ENCODE results near the gene IGFBPL1. TPM values are rescaled to one million over a fixed set of nuclear protein-coding genes. Genes with fewer than 3 reads are reported as not detected.

The IGFBPL1 gene
- total RNA-seq, 2 donors from 2014 or later = 0.32 to 14.3 TPM

DNA sequence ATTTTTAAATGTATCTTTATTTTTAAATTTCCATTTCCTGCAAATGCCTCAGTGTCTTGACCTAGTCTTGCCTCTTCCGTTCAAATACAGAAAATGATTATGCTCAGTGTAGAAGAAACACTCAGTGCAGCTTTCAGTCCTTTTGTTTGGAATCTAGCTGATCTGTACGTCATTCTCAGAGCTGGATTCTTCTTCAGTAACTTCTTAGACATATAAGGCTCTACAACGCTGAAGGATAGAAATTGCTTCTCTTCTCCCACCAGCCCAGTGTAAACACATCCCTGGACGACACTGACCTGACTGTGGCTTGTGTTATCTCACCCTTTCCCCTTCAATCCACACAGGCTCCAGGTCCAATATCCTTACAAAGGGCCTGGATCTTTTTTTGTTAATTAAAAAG lies 34.9 kb downstream of the IGFBPL1 start:
- TF ChIP-seq POLR2A (IDR thresholded peaks at IDR 0.05) (no peak), POLR2AphosphoS5 (IDR thresholded peaks at IDR 0.05) (no peak)
- TF ChIP-seq, protein P1, sequence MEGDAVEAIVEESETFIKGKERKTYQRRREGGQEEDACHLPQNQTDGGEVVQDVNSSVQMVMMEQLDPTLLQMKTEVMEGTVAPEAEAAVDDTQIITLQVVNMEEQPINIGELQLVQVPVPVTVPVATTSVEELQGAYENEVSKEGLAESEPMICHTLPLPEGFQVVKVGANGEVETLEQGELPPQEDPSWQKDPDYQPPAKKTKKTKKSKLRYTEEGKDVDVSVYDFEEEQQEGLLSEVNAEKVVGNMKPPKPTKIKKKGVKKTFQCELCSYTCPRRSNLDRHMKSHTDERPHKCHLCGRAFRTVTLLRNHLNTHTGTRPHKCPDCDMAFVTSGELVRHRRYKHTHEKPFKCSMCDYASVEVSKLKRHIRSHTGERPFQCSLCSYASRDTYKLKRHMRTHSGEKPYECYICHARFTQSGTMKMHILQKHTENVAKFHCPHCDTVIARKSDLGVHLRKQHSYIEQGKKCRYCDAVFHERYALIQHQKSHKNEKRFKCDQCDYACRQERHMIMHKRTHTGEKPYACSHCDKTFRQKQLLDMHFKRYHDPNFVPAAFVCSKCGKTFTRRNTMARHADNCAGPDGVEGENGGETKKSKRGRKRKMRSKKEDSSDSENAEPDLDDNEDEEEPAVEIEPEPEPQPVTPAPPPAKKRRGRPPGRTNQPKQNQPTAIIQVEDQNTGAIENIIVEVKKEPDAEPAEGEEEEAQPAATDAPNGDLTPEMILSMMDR (IDR thresholded peaks at IDR 0.05) = no peak
- 52% methylated on average over 4 of the region's 4 CpGs for WGBS
- no peak for DNase-seq (ENCODE audit: low spot score)
- Histone ChIP-seq H3K9me3 (no peaks in the 10 kb centered on the region), H3K27ac (peak overlapping the region; percentile 46 to 70), H3K36me3 (no peaks in the 10 kb centered on the region), H3K27me3 (replicated peaks; ENCODE audit: insufficient read depth) (no peaks in the 10 kb centered on the region), H3K4me1 (replicated peaks) (peaks cover 5% of the 10 kb centered on the region), H3K4me3 (no peak overlapping the region)
- intact Hi-C loops (cut with DNase I) = no loop called here

DNA sequence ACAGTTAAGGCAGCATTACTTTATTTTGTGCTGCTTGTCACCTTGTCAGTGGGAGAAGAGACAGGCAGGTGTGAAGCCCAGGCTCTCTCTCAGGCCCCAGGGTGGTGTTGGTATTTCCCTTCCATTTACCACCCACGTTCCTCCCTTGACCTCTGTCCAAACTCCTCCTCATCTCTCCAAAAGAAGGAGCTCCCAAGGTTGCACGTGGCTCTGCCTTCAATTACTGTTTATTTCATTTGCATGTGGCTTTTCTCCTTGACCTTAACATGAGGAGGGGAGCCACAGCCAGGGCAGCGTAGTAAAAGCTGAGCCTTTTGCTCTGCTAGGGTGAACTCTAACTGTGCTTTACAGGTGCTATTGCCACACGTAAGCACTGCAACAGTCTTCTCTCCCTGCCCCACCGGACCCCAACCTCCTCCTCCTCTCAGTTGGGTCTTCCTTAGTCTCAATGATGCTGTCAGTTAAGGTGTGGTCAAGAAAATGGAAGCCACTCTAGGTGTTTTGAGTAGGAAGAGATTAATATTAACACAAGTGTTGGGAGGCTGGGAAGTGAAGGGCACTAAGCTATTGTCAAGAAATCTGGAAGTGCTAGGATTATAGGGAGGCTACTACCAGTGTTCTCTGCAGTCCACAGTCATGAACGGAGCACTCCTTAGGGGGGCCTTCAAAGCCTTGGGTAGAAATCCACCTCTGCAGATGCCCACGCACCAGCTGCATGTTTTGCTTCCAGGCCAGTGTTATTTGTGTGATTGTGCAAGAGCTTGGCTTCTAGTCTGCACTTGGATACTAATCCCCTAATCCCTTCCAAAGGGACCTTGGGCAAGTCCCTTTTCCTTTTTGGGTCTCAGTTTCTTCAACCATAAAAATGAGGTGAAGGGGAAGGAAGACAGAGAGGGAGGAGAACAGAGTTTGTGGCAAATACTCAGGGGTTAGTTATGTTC lies 35.7 kb downstream of the IGFBPL1 start:
- H3K4me1 ChIP-seq (replicated peaks) = peaks cover 5% of the 10 kb centered on the region

DNA sequence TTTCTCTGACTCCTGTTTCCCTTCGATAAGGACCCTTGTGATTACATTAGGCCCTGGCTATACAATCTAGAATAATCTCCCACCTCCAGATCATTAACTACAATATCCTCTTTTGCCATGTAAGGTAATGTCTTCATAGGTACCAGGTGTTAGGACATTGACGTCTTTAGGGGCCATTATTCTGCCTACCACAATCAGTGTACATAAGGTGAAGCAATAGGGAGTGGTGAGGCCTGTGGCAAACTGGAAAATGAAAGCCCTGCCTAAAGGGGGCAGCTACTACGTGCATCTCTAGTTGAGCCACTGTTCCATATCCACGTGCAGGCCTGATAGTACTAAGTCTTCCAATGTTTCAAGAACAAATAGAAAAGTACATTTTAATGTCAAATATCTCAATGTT lies 36.5 kb downstream of the IGFBPL1 start:
- Histone ChIP-seq H3K4me1 (replicated peaks) (no peaks in the 10 kb centered on the region), H3K27ac (no peak overlapping the region), H3K36me3 (no peaks in the 10 kb centered on the region), H3K4me3 (no peak overlapping the region), H3K9me3 (no peaks in the 10 kb centered on the region), H3K27me3 (replicated peaks; ENCODE audit: insufficient read depth) (no peaks in the 10 kb centered on the region)
- DNase-seq (ENCODE audit: low spot score) = no peak
- TF ChIP-seq, protein P1 (IDR thresholded peaks at IDR 0.05) = no peak
- TF ChIP-seq POLR2A (IDR thresholded peaks at IDR 0.05) (no peak), POLR2AphosphoS5 (IDR thresholded peaks at IDR 0.05) (no peak)
- WGBS = 94% methylated on average over 4 of the region's 4 CpGs
- intact Hi-C loops (cut with DNase I) = no loop called here

More for the DNA sequence above, 35.7 kb downstream of the IGFBPL1 start:
- Histone ChIP-seq H3K27ac (peak overlapping the region; percentile 46 to 70), H3K9me3 (no peaks in the 10 kb centered on the region), H3K27me3 (replicated peaks; ENCODE audit: insufficient read depth) (no peaks in the 10 kb centered on the region), H3K36me3 (no peaks in the 10 kb centered on the region), H3K4me3 (no peak overlapping the region)
- 54% methylated on average over 7 of the region's 7 CpGs for WGBS
- no peak for DNase-seq (ENCODE audit: low spot score)
- TF ChIP-seq POLR2A (IDR thresholded peaks at IDR 0.05) (no peak), POLR2AphosphoS5 (IDR thresholded peaks at IDR 0.05) (no peak)
- TF ChIP-seq, protein P1 (IDR thresholded peaks at IDR 0.05) = no peak
- intact Hi-C loops (cut with DNase I) = no loop called here

DNA sequence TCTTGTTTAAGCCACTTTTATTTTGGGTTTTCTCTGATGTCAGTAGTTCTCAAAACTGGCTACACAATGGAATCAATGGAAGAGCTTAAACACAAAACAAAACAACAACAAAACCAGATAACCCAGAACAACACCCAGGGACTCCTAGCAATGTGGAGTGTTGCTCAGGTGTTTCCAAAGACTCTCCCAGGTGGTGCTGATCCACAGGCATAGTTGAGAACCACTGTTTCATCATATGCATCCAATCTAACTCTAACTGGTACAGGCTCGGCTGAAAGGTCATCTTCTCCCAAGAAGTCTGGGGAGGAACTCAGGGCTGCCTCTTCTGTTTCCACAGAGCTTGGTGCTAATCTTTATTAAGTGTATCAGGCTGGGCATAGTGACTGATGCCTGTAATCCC lies 37.2 kb downstream of the IGFBPL1 start:
- no peak for DNase-seq (ENCODE audit: low spot score)
- Histone ChIP-seq H3K4me3 (no peak overlapping the region), H3K27ac (no peak overlapping the region), H3K36me3 (no peaks in the 10 kb centered on the region), H3K27me3 (replicated peaks; ENCODE audit: insufficient read depth) (no peaks in the 10 kb centered on the region), H3K4me1 (replicated peaks) (no peaks in the 10 kb centered on the region), H3K9me3 (no peaks in the 10 kb centered on the region)
- TF ChIP-seq POLR2AphosphoS5 (IDR thresholded peaks at IDR 0.05) (no peak), POLR2A (IDR thresholded peaks at IDR 0.05) (no peak)
- TF ChIP-seq, protein P1 (IDR thresholded peaks at IDR 0.05) = no peak
- 53% methylated on average over 1 of the region's 1 CpG for WGBS
- intact Hi-C loops (cut with DNase I) = no loop called here
